Measurements from ENCODE around the gene GPR4. TPM values are rescaled to one million over a fixed set of nuclear protein-coding genes. Genes with fewer than 3 reads are reported as not detected.

Gene GPR4
- total RNA-seq, 1 donor from 2014 or later: 10.5 TPM

DNA sequence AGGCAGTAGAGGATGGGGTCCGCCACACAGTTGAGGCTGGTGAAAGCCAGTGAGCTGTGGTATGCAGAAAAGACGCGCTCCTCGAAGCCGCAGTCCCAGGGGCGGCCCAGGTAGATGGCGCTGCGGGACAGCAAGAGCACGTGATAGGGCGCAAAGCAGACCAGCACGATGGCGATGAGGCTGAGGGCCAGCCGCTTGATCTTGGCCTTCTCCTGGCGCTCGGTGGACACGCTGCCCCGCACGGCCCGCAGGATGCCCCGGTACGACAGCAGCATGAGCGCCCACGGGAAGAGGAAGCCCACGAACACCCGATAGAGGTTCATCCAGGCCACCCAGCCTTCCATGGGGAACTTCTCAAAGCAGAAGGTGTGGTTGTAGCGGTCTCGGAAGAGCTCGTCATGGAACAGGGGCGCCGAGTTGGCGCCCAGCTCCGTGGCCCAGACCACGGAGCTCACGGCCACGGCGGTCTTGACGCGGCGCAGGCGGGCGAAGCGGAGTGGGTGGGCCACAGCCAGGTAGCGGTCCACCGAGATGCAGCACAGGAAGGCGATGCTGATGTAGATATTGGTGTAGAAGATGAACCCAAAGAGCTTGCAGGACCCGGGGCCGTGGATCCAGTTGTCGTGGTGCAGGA is 10.9 kb downstream of the GPR4 start:
- peaks cover 18% of the 10 kb centered on the region for H3K27me3 ChIP-seq (ENCODE audit: low read depth)
- H3K27ac ChIP-seq: no peak overlapping the region
- H3K9me3 ChIP-seq: no peaks in the 10 kb centered on the region
- no peak overlapping the region for H3K4me3 ChIP-seq
- H3K36me3 ChIP-seq: peaks cover 4% of the 10 kb centered on the region
- DNase-seq: peak; percentile 68
- intact Hi-C loops (cut with DNase I): no loop called here
- TF ChIP-seq, protein P1, sequence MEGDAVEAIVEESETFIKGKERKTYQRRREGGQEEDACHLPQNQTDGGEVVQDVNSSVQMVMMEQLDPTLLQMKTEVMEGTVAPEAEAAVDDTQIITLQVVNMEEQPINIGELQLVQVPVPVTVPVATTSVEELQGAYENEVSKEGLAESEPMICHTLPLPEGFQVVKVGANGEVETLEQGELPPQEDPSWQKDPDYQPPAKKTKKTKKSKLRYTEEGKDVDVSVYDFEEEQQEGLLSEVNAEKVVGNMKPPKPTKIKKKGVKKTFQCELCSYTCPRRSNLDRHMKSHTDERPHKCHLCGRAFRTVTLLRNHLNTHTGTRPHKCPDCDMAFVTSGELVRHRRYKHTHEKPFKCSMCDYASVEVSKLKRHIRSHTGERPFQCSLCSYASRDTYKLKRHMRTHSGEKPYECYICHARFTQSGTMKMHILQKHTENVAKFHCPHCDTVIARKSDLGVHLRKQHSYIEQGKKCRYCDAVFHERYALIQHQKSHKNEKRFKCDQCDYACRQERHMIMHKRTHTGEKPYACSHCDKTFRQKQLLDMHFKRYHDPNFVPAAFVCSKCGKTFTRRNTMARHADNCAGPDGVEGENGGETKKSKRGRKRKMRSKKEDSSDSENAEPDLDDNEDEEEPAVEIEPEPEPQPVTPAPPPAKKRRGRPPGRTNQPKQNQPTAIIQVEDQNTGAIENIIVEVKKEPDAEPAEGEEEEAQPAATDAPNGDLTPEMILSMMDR (IDR thresholded peaks at IDR 0.05): peak; percentile 40
- no peaks in the 10 kb centered on the region for H3K4me1 ChIP-seq
- ATAC-seq: peak; percentile 66 to 68

DNA sequence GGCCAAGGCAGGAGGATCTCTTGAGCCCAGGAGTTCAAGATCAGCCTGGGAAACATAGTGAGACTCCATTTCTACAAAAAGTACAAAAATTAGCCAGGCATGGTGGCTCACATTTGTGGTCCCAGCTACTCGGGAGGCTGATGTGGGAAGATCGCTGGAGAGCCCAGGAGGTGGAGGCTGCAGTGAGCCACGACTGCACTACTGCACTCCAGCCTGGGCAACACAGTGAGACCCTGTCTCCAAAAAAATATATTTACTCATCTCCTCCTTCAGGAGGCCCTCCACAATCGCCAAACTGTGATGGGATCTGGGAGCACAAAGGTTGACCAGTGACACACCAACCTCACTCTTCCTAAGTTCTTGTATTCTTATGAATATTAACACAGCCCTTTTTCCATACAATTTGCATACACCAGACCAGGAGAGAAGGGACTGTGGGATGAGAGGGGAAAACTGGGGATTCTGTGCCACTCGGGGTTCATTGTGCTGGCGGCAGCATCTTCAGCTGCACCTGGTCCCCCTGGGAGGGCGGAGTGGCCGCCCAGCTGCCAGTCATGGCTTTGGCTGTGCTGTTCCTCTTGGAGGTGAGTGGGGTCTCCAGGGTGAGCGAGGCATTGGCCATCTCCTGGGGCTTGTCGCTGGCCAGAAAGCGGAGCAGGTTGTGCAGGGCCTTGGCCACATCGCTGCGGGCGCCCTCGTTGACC is 11.6 kb downstream of the GPR4 start:
- DNase-seq (no peak), ATAC-seq (peak in 1 of 2 donors; percentile 10)
- Histone ChIP-seq H3K27me3 (ENCODE audit: low read depth) (peaks cover 18% of the 10 kb centered on the region), H3K27ac (no peak overlapping the region), H3K4me3 (no peak overlapping the region), H3K36me3 (peaks cover 4% of the 10 kb centered on the region), H3K4me1 (peaks cover 2% of the 10 kb centered on the region), H3K9me3 (no peaks in the 10 kb centered on the region)
- TF ChIP-seq, protein P1 (IDR thresholded peaks at IDR 0.05): no peak
- intact Hi-C loops (cut with DNase I): no loop called here

DNA sequence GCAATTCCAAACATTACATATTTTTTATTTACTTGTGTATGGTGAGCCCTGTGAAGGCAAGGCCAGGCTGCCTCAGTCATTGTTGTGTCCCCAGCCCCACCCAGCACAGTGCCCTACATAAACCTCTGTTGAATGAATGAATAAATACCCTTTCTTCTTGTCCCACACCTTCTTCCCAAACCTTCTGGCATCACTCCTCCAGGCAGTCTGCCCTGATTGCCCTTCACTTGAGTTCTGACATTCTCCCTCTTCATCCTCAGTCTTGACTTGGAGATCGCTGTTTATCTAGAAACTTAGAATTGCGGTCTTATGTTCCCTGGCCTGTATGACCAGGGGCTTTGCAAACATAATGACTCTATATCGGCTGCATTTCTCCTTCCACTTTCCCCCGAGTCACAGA is 12.2 kb downstream of the GPR4 start:
- Histone ChIP-seq H3K4me1 (peaks cover 6% of the 10 kb centered on the region), H3K4me3 (no peak overlapping the region), H3K27ac (no peak overlapping the region), H3K36me3 (peaks cover 4% of the 10 kb centered on the region), H3K9me3 (no peaks in the 10 kb centered on the region), H3K27me3 (ENCODE audit: low read depth) (peaks cover 18% of the 10 kb centered on the region)
- TF ChIP-seq, protein P1 (IDR thresholded peaks at IDR 0.05): no peak
- no peak for ATAC-seq
- intact Hi-C loops (cut with DNase I): no loop called here
- DNase-seq: no peak

DNA sequence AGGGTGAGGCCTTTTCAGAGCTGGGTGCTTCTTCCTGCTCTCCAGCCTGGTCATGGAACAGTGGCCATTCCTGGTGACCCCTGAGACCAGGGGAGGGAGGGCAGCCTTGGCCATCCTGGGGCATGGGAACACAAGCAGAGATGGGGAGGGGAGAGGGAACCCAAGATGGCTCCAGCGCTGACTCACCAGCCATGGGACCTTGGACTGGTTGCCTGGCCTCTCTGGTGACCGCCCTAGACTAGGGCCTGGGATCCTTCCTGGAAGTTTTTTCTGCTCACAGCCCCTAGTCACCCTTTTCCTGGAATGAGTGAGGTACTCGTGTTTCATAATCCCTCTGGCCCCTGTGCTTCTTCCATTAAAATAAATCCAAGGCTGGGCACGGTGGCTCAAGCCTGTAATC is 14.1 kb downstream of the GPR4 start:
- peaks cover 16% of the 10 kb centered on the region for H3K4me1 ChIP-seq
- ATAC-seq (no peak), DNase-seq (no peak)
- no peak overlapping the region for H3K4me3 ChIP-seq
- H3K9me3 ChIP-seq: no peaks in the 10 kb centered on the region
- TF ChIP-seq, protein P1 (IDR thresholded peaks at IDR 0.05): no peak
- H3K27ac ChIP-seq: no peak overlapping the region
- intact Hi-C loops (cut with DNase I): no loop called here
- peaks cover 18% of the 10 kb centered on the region for H3K27me3 ChIP-seq (ENCODE audit: low read depth)
- H3K36me3 ChIP-seq: peaks cover 4% of the 10 kb centered on the region

DNA sequence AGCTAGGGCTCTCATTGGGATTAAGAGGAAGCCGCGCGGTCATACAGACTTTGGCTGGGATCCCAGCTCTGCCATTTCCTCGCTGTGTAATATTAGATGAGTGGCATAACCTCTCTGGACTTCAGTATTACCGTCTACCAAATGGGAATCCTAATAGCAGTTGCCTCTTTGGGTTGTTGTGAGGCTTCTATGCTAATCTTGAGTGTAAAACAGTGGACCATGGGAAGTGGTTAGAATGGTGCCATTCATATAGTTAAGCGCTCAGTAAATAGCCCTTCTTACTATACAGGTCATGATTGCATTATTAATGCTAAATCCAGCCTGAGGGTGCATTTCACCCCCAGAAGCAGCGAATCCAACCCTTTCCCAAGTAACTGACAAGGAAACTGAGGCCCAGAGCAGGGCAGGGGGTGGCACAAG is 16.8 kb downstream of the GPR4 start:
- Histone ChIP-seq H3K4me1 (peaks cover 16% of the 10 kb centered on the region), H3K27me3 (ENCODE audit: low read depth) (no peaks in the 10 kb centered on the region), H3K9me3 (no peaks in the 10 kb centered on the region), H3K27ac (peak overlapping the region; percentile 93), H3K36me3 (no peaks in the 10 kb centered on the region), H3K4me3 (peak overlapping the region; percentile 77)
- no peak for ATAC-seq
- intact Hi-C loops (cut with DNase I): no loop called here
- TF ChIP-seq, protein P1 (IDR thresholded peaks at IDR 0.05): no peak
- no peak for DNase-seq

Measured in lower lobe of right lung (tissue), 2 donors.